Measurements from ENCODE around the gene AMBP. TPM values are rescaled to one million over a fixed set of nuclear protein-coding genes. Genes with fewer than 3 reads are reported as not detected.

The AMBP gene
- total RNA-seq, 1 experiment from 2014 or later: not detected

DNA sequence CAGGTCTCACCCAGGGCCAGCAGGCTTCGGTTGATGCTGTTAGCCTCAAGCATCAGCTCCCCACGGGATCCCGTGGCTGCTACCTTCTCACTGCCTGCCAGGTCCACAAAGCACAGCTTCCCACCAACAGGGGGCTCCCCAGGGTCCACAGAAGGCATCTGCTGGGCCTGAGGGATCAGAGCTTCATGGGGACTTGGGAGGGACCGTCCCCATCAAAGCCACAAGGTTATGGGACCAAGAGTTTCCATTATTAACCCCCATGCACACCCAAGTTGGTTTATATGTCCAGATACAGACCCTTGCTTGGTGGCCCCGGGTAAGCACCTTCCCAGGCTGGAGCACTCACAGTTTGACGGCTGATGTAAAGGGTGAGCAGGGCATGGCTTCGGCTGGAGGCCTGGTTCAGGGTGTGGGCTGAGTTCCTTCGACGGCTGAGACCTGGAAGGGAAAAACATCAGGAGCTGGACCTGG is 18.0 kb upstream of the AMBP start:
- H3K79me2 ChIP-seq (ENCODE audit: low read length): no peaks in the 10 kb centered on the region
- no peaks in the 10 kb centered on the region for H3K36me3 ChIP-seq (ENCODE audit: insufficient read depth, low read length)
- no peak overlapping the region for H3K4me3 ChIP-seq (ENCODE audit: low read length)
- DNase-seq: peak; percentile 63
- H4K20me1 ChIP-seq (ENCODE audit: insufficient read depth, low read depth, low read length): no peaks in the 10 kb centered on the region
- H3K27me3 ChIP-seq (ENCODE audit: low read length): no peaks in the 10 kb centered on the region
- H3K27ac ChIP-seq (ENCODE audit: low read length): no peak overlapping the region
- no peak overlapping the region for H3K4me2 ChIP-seq (ENCODE audit: low read depth, low read length, poor library complexity, severe bottlenecking)
- H3K4me1 ChIP-seq (ENCODE audit: low read length): no peaks in the 10 kb centered on the region
- H3K9me3 ChIP-seq (ENCODE audit: low read length): no peaks in the 10 kb centered on the region
- no peak overlapping the region for H2AFZ ChIP-seq (ENCODE audit: low read length)
- no peak overlapping the region for H3K9ac ChIP-seq (ENCODE audit: low read length)
- H3K9me2 ChIP-seq (replicated peaks; ENCODE audit: insufficient read depth, low read length): no peaks in the 10 kb centered on the region

DNA sequence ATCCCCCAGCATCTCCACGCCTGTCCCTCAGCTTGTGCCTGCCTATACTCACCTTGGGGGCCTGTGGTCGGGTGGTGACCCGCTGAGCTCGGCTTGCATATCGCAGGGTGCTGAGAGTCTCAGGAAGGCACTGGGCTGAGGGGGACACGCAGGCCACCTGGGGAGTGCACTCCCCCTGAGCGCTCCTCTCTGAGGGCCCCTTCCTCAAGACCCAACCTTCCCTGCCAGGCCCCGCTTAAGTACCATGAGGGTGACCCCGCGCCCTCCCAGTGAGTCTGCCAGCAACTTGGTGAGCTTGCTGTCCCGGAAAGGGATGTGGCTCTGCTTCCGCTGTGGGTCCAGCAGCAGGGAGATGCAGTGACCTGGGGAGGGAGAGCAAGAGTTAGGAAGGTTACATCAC is 16.9 kb upstream of the AMBP start:
- Histone ChIP-seq H2AFZ (ENCODE audit: low read length) (no peak overlapping the region), H3K9me3 (ENCODE audit: low read length) (no peaks in the 10 kb centered on the region), H4K20me1 (ENCODE audit: insufficient read depth, low read depth, low read length) (no peaks in the 10 kb centered on the region), H3K27ac (ENCODE audit: low read length) (no peak overlapping the region), H3K9me2 (replicated peaks; ENCODE audit: insufficient read depth, low read length) (no peaks in the 10 kb centered on the region), H3K79me2 (ENCODE audit: low read length) (no peaks in the 10 kb centered on the region), H3K36me3 (ENCODE audit: insufficient read depth, low read length) (no peaks in the 10 kb centered on the region), H3K4me1 (ENCODE audit: low read length) (no peaks in the 10 kb centered on the region), H3K9ac (ENCODE audit: low read length) (no peak overlapping the region), H3K4me3 (ENCODE audit: low read length) (no peak overlapping the region), H3K4me2 (ENCODE audit: low read depth, low read length, poor library complexity, severe bottlenecking) (no peak overlapping the region), H3K27me3 (ENCODE audit: low read length) (no peaks in the 10 kb centered on the region)
- DNase-seq: no peak

DNA sequence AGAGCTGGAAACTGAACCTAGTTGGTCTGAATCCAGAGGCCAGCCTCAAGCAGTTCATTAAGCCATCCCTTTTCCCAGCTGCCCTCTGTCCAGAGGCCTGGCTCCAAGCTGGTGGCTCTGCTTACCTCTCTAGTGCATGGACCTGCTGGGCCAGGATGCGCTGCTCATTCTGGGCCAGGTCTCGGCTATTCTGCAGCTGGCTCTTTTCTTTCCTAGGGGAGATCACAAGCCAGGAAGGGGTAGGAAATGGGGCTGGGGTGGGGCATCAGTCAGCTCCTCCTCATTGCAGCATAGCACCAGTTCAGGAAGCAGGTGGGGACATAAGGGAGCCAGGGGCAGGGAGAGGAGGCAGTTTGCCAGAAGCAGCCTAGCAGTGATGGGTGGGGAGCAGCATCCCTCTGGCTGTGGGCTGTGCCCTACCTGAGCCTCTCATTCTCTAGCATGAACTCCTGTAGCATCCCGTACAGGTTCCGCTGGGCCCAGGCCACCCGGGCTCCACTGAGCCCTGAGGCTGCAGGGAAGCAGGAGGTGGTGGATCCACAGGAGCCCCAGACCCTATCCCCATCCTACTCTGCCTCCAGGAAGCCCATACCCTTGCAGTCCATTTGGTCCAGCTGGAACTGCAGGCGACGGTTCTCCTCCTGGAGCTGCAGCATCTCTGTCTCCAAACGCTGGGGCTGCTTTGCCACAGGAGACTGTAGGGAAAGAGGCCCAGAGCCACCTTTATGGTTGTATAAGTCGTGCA is 15.8 kb upstream of the AMBP start:
- H3K9ac ChIP-seq (ENCODE audit: low read length): no peak overlapping the region
- H3K9me3 ChIP-seq (ENCODE audit: low read length): no peaks in the 10 kb centered on the region
- H3K4me2 ChIP-seq (ENCODE audit: low read depth, low read length, poor library complexity, severe bottlenecking): no peak overlapping the region
- no peak for DNase-seq
- no peak overlapping the region for H3K4me3 ChIP-seq (ENCODE audit: low read length)
- H3K36me3 ChIP-seq (ENCODE audit: insufficient read depth, low read length): no peaks in the 10 kb centered on the region
- H4K20me1 ChIP-seq (ENCODE audit: insufficient read depth, low read depth, low read length): no peaks in the 10 kb centered on the region
- no peak overlapping the region for H3K27ac ChIP-seq (ENCODE audit: low read length)
- no peaks in the 10 kb centered on the region for H3K9me2 ChIP-seq (replicated peaks; ENCODE audit: insufficient read depth, low read length)
- no peaks in the 10 kb centered on the region for H3K27me3 ChIP-seq (ENCODE audit: low read length)
- H3K4me1 ChIP-seq (ENCODE audit: low read length): no peaks in the 10 kb centered on the region
- H2AFZ ChIP-seq (ENCODE audit: low read length): no peak overlapping the region
- no peaks in the 10 kb centered on the region for H3K79me2 ChIP-seq (ENCODE audit: low read length)

DNA sequence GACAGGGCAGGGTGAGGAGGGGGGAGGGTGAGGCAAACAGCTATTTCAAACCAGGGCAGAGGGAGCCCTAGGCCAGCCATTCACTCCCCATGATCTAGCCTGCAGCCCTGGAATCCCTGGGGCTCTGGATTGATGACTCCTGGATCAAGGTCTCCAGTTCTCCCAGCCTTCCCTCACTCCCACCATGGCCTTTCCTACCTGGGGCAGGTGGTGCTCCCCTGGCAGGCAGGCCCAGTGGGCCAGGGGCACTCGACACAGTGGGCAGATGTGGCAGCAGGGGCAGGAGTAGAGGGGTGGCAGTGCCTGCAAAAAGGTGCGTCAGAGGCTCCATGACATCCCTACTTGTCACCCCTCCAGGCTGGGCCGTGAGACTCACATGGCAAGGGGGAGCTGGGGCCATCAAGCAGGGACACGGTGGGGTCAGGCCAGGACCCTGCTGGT is 15.0 kb upstream of the AMBP start:
- Histone ChIP-seq H3K27me3 (ENCODE audit: low read length) (no peaks in the 10 kb centered on the region), H3K79me2 (ENCODE audit: low read length) (no peaks in the 10 kb centered on the region), H3K9me3 (ENCODE audit: low read length) (no peaks in the 10 kb centered on the region), H4K20me1 (ENCODE audit: insufficient read depth, low read depth, low read length) (no peaks in the 10 kb centered on the region), H3K36me3 (ENCODE audit: insufficient read depth, low read length) (no peaks in the 10 kb centered on the region), H3K4me3 (ENCODE audit: low read length) (no peak overlapping the region), H3K9me2 (replicated peaks; ENCODE audit: insufficient read depth, low read length) (no peaks in the 10 kb centered on the region), H3K9ac (ENCODE audit: low read length) (no peak overlapping the region), H3K27ac (ENCODE audit: low read length) (no peak overlapping the region), H2AFZ (ENCODE audit: low read length) (no peak overlapping the region), H3K4me2 (ENCODE audit: low read depth, low read length, poor library complexity, severe bottlenecking) (no peak overlapping the region), H3K4me1 (ENCODE audit: low read length) (no peaks in the 10 kb centered on the region)
- no peak for DNase-seq

DNA sequence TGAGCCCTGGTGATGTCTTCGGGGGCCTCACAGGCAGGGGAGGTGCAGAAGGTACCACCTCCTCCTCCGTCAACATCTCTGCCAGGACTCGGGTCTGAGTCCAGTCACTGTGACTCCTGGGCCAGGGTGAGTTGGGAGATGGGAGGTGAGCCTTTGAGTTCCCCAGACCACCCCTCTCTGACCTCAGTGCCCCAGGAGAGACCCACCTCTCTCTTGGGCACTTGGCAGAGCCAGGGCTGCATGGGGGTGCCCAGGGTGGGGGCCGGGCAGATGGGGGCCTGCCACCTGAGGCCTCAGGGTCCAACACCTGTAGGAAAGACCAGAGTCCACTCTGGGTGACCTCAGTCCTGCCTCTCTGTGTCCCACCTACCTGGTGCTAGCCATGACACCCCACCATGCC is 14.2 kb upstream of the AMBP start:
- Histone ChIP-seq H3K27me3 (ENCODE audit: low read length) (no peaks in the 10 kb centered on the region), H4K20me1 (ENCODE audit: insufficient read depth, low read depth, low read length) (no peaks in the 10 kb centered on the region), H3K9ac (ENCODE audit: low read length) (no peak overlapping the region), H3K79me2 (ENCODE audit: low read length) (no peaks in the 10 kb centered on the region), H3K9me3 (ENCODE audit: low read length) (no peaks in the 10 kb centered on the region), H3K36me3 (ENCODE audit: insufficient read depth, low read length) (no peaks in the 10 kb centered on the region), H3K27ac (ENCODE audit: low read length) (no peak overlapping the region), H3K4me3 (ENCODE audit: low read length) (no peak overlapping the region), H3K9me2 (replicated peaks; ENCODE audit: insufficient read depth, low read length) (no peaks in the 10 kb centered on the region), H2AFZ (ENCODE audit: low read length) (no peak overlapping the region), H3K4me1 (ENCODE audit: low read length) (no peaks in the 10 kb centered on the region), H3K4me2 (ENCODE audit: low read depth, low read length, poor library complexity, severe bottlenecking) (no peak overlapping the region)
- no peak for DNase-seq

DNA sequence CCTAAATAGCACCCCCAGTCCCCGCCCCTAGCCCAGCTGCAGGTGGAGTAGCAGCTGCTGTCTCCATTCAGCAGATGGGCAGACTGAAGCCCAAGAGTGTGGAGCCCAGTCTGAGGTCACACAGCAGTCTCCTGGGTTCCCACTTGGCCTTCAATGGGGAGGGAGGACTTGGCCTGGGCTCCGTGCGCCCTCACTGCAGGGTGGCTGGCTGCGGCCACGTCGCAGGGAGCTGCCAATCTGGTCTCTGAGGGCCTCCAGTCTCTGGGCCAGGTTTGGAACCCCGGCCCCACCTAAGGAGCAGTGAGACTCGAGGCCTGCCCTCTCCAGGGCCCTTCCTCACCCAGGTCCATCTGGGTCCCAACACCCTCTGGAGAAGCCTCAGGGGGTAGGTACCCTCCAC is 13.6 kb upstream of the AMBP start:
- Histone ChIP-seq H3K4me1 (ENCODE audit: low read length) (no peaks in the 10 kb centered on the region), H3K79me2 (ENCODE audit: low read length) (no peaks in the 10 kb centered on the region), H3K27me3 (ENCODE audit: low read length) (no peaks in the 10 kb centered on the region), H4K20me1 (ENCODE audit: insufficient read depth, low read depth, low read length) (no peaks in the 10 kb centered on the region), H3K36me3 (ENCODE audit: insufficient read depth, low read length) (no peaks in the 10 kb centered on the region), H3K4me3 (ENCODE audit: low read length) (no peak overlapping the region), H3K9me3 (ENCODE audit: low read length) (no peaks in the 10 kb centered on the region), H2AFZ (ENCODE audit: low read length) (no peak overlapping the region), H3K9me2 (replicated peaks; ENCODE audit: insufficient read depth, low read length) (no peaks in the 10 kb centered on the region), H3K27ac (ENCODE audit: low read length) (no peak overlapping the region), H3K4me2 (ENCODE audit: low read depth, low read length, poor library complexity, severe bottlenecking) (no peak overlapping the region), H3K9ac (ENCODE audit: low read length) (no peak overlapping the region)
- DNase-seq: no peak

DNA sequence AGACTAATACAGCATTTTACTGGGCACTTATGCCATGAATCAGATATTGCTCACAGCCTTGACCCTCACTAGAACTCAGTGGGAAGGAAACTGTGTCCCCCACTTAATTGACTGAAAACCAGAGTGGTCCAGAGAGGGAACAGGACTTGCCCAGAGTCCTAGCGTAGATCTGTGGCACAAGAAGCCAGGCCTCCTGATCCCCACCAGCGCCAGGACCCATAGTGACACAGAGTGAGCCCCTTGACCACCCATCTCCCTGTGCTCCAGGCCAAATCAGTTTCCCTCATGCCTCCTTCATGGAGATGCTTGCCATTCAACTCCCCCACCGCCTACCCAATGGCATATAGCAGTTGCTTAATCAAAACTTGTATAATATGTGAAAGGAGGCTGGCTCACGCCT is 12.7 kb upstream of the AMBP start:
- no peak overlapping the region for H3K4me2 ChIP-seq (ENCODE audit: low read depth, low read length, poor library complexity, severe bottlenecking)
- no peaks in the 10 kb centered on the region for H3K4me1 ChIP-seq (ENCODE audit: low read length)
- no peak overlapping the region for H3K27ac ChIP-seq (ENCODE audit: low read length)
- H3K9me2 ChIP-seq (replicated peaks; ENCODE audit: insufficient read depth, low read length): no peaks in the 10 kb centered on the region
- no peaks in the 10 kb centered on the region for H3K36me3 ChIP-seq (ENCODE audit: insufficient read depth, low read length)
- H3K27me3 ChIP-seq (ENCODE audit: low read length): no peaks in the 10 kb centered on the region
- H3K4me3 ChIP-seq (ENCODE audit: low read length): no peak overlapping the region
- no peak overlapping the region for H3K9ac ChIP-seq (ENCODE audit: low read length)
- H3K9me3 ChIP-seq (ENCODE audit: low read length): no peaks in the 10 kb centered on the region
- H2AFZ ChIP-seq (ENCODE audit: low read length): no peak overlapping the region
- no peak for DNase-seq
- no peaks in the 10 kb centered on the region for H3K79me2 ChIP-seq (ENCODE audit: low read length)
- no peaks in the 10 kb centered on the region for H4K20me1 ChIP-seq (ENCODE audit: insufficient read depth, low read depth, low read length)

DNA sequence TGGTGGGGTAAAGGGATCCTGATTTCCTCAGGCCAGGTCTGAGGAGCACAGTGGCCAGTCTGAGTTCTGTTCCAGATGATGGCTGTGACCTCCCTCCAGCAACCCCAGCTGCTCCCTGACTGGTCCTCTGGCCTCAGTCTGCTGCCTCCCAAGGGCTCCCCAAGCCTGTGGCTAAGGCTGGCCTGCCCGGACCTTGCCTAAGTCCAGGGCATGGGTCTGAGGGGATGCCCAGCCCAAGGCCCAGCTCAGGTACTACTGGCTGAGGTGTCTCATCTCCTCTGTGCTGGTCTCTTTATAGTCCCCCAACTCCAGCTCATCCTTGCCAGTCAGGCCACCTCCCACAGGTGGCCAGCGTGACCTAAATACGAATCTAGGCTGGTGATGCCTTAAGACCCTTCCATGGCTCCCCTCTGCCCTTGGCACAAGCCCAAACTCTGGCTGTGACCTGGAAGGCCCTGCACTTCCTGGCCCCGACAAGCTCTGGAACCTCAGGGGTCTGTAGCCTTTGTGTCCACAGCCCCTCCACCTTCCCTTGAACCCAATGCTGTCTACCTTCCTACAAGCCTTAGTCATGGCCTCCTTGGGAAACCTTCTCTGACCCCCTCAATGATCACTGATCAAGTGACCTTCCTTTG is 11.2 kb upstream of the AMBP start:
- Histone ChIP-seq H2AFZ (ENCODE audit: low read length) (no peak overlapping the region), H3K36me3 (ENCODE audit: insufficient read depth, low read length) (no peaks in the 10 kb centered on the region), H3K27ac (ENCODE audit: low read length) (no peak overlapping the region), H3K4me2 (ENCODE audit: low read depth, low read length, poor library complexity, severe bottlenecking) (no peak overlapping the region), H3K4me1 (ENCODE audit: low read length) (no peaks in the 10 kb centered on the region), H4K20me1 (ENCODE audit: insufficient read depth, low read depth, low read length) (no peaks in the 10 kb centered on the region), H3K4me3 (ENCODE audit: low read length) (no peak overlapping the region), H3K27me3 (ENCODE audit: low read length) (no peaks in the 10 kb centered on the region), H3K79me2 (ENCODE audit: low read length) (no peaks in the 10 kb centered on the region), H3K9ac (ENCODE audit: low read length) (no peak overlapping the region), H3K9me2 (replicated peaks; ENCODE audit: insufficient read depth, low read length) (no peaks in the 10 kb centered on the region), H3K9me3 (ENCODE audit: low read length) (no peaks in the 10 kb centered on the region)
- DNase-seq: no peak

Measured in Karpas-422 (cell line).